ENCODE measurements around the gene ACAD8. TPM values are rescaled to one million over a fixed set of nuclear protein-coding genes. Genes with fewer than 3 reads are reported as not detected.

Gene ACAD8
- polyA plus RNA-seq, 1 donor from 2014 or later: 68.8 TPM

- H2AFZ ChIP-seq (ENCODE audit: low read depth, low read length): no peak overlapping the region
- no peaks in the 10 kb centered on the region for H3K27me3 ChIP-seq (ENCODE audit: insufficient read depth, low read depth, low read length)
- no peak overlapping the region for H3K4me3 ChIP-seq (ENCODE audit: low read length)
- H3K9me2 ChIP-seq (ENCODE audit: insufficient read depth, low read length): no peaks in the 10 kb centered on the region
- no peak overlapping the region for H3K27ac ChIP-seq (ENCODE audit: low read length)
- peaks cover 4% of the 10 kb centered on the region for H4K20me1 ChIP-seq (ENCODE audit: insufficient read depth)
- H3K36me3 ChIP-seq (ENCODE audit: insufficient read depth, low read length): no peaks in the 10 kb centered on the region
- H3K9me3 ChIP-seq (ENCODE audit: low read length): no peaks in the 10 kb centered on the region
- H3K79me2 ChIP-seq (replicated peaks; ENCODE audit: insufficient read depth, low read length): peaks cover 38% of the 10 kb centered on the region
- H3F3A ChIP-seq (ENCODE audit: insufficient read depth, low read length, poor library complexity, severe bottlenecking): no peaks in the 10 kb centered on the region
- no peak overlapping the region for H3K9ac ChIP-seq (ENCODE audit: low read length)
- no peak overlapping the region for H3K4me2 ChIP-seq (ENCODE audit: low read length)
- TF ChIP-seq EZH2 (IDR thresholded peaks at IDR 0.05; ENCODE audit: borderline replicate concordance, insufficient read depth, low read length, poor library complexity, severe bottlenecking) (no peak), SMC3 (conservative IDR thresholded peaks at IDR 0.05; ENCODE audit: poor library complexity) (no peak), CTCF (IDR thresholded peaks at IDR 0.05; ENCODE audit: poor library complexity, severe bottlenecking) (no peak), EP300 (conservative IDR thresholded peaks at IDR 0.05; ENCODE audit: poor library complexity, severe bottlenecking) (no peak)
Measured at GRCh38 chr11:134229126-134229790, 24.1 kb upstream of the ACAD8 start.

- H3K27me3 ChIP-seq (ENCODE audit: insufficient read depth, low read depth, low read length): no peaks in the 10 kb centered on the region
- H3K9me2 ChIP-seq (ENCODE audit: insufficient read depth, low read length): no peaks in the 10 kb centered on the region
- peaks cover 37% of the 10 kb centered on the region for H3K79me2 ChIP-seq (replicated peaks; ENCODE audit: insufficient read depth, low read length)
- H3K36me3 ChIP-seq (ENCODE audit: insufficient read depth, low read length): peaks cover under 1% of the 10 kb centered on the region
- H4K20me1 ChIP-seq (ENCODE audit: insufficient read depth): peaks cover 4% of the 10 kb centered on the region
- H2AFZ ChIP-seq (ENCODE audit: low read depth, low read length): no peak overlapping the region
- no peak overlapping the region for H3K9ac ChIP-seq (ENCODE audit: low read length)
- H3K9me3 ChIP-seq (ENCODE audit: low read length): no peaks in the 10 kb centered on the region
- TF ChIP-seq EP300 (conservative IDR thresholded peaks at IDR 0.05; ENCODE audit: poor library complexity, severe bottlenecking) (no peak), RAD21 (conservative IDR thresholded peaks at IDR 0.05) (no peak), SMC3 (conservative IDR thresholded peaks at IDR 0.05; ENCODE audit: poor library complexity) (no peak), CTCF (IDR thresholded peaks at IDR 0.05; ENCODE audit: poor library complexity, severe bottlenecking) (no peak), POLR2AphosphoS5 (IDR thresholded peaks at IDR 0.05) (no peak), MXI1 (conservative IDR thresholded peaks at IDR 0.05; ENCODE audit: poor library complexity, severe bottlenecking) (no peak), EZH2 (IDR thresholded peaks at IDR 0.05; ENCODE audit: borderline replicate concordance, insufficient read depth, low read length, poor library complexity, severe bottlenecking) (no peak), TAF1 (IDR thresholded peaks at IDR 0.05; ENCODE audit: low read depth) (no peak)
- no peak overlapping the region for H3K4me2 ChIP-seq (ENCODE audit: low read length)
- no peak overlapping the region for H3K4me3 ChIP-seq (ENCODE audit: low read length)
- H3K27ac ChIP-seq (ENCODE audit: low read length): no peak overlapping the region
- no peaks in the 10 kb centered on the region for H3F3A ChIP-seq (ENCODE audit: insufficient read depth, low read length, poor library complexity, severe bottlenecking)
Measured at GRCh38 chr11:134230339-134230738, 23.0 kb upstream of the ACAD8 start.
